Tibial nerve (tissue), 4 donors: ENCODE data around the gene ZNF454. TPM values are rescaled to one million over a fixed set of nuclear protein-coding genes. Genes with fewer than 3 reads are reported as not detected.

Source experiments
- DNase-seq, 2 donors: peaks; one replicate each; pipeline ENCODE4 v3.0.0-alpha.2; 2019; ENCODE audit warnings: low spot score in 2 of 2
- H3K27ac ChIP-seq, 4 donors: fragments of 200-600 bp; sonication (generic) in 3 of 4; one replicate each; pipeline ENCODE4 v1.5.1; 2017 to 2019; ENCODE audit warnings: mild to moderate bottlenecking in 1 of 4
- H3K27me3 ChIP-seq, 2 donors: fragments of 200-600 bp; sonication (generic) in 1 of 2; one replicate each; pipeline versions ENCODE4 v1.5.1 to v1.6.0; 2017 to 2019
- H3K36me3 ChIP-seq, 3 donors: fragments of 200-600 bp; sonication (generic); one replicate each; pipeline ENCODE4 v1.5.1; 2018 to 2019
- H3K4me1 ChIP-seq, 4 donors: fragments of 200-600 bp; sonication (generic) in 3 of 4; one replicate each; pipeline ENCODE4 v1.5.1; 2017 to 2019
- H3K4me3 ChIP-seq, 4 donors: fragments of 200-600 bp; sonication (generic) in 3 of 4; one replicate each; pipeline ENCODE4 v1.5.1; 2017 to 2019; ENCODE audit warnings: mild to moderate bottlenecking in 1 of 4, moderate library complexity in 1 of 4
- H3K9me3 ChIP-seq, 4 donors: fragments of 200-600 bp; sonication (generic) in 3 of 4; one replicate each; pipeline ENCODE4 v1.5.1; 2017 to 2019
- EP300 ChIP-seq, 2 donors: sonication (generic); formaldehyde crosslinking; IDR thresholded peaks; one replicate each; pipeline ENCODE4 v1.6.1; 2017; ENCODE audit warnings: antibody characterized with exemption in 2 of 2, mild to moderate bottlenecking in 1 of 2
- POLR2A ChIP-seq, 2 donors: fragments of 450-650 bp; IDR thresholded peaks; one replicate each; pipeline ENCODE4 v1.6.1; 2017; ENCODE audit warnings: antibody characterized with exemption in 2 of 2, mild to moderate bottlenecking in 2 of 2, moderate library complexity in 2 of 2
- WGBS, 2 donors: methylation state at CpG; one replicate each; pipeline ENCODE4 v1.1.5; 2018; 5-methylcytosine and 5-hydroxymethylcytosine counted together
- total RNA-seq, 4 donors: library from RNA; depleted of rRNA; stranded (reverse); fragments of >200 nt; gene quantifications; one replicate each; pipeline ENCODE4 v1.1.0, GENCODE V29; 2016
- TF ChIP-seq, protein P1 (sequence below), 5 experiments: fragments of 200-600 bp in 3 of 5; fragments of 450-650 bp in 2 of 5; sonication (generic) in 3 of 5; IDR thresholded peaks; one replicate each; pipeline ENCODE4 v1.5.1; 2016 to 2019; ENCODE audit warnings: antibody characterized with exemption in 5 of 5, mild to moderate bottlenecking in 3 of 5, moderate library complexity in 2 of 5

Gene ZNF454
- total RNA-seq, result 1 to 10 TPM; 3.1 to 7.5 (median 4.9) TPM

DNA sequence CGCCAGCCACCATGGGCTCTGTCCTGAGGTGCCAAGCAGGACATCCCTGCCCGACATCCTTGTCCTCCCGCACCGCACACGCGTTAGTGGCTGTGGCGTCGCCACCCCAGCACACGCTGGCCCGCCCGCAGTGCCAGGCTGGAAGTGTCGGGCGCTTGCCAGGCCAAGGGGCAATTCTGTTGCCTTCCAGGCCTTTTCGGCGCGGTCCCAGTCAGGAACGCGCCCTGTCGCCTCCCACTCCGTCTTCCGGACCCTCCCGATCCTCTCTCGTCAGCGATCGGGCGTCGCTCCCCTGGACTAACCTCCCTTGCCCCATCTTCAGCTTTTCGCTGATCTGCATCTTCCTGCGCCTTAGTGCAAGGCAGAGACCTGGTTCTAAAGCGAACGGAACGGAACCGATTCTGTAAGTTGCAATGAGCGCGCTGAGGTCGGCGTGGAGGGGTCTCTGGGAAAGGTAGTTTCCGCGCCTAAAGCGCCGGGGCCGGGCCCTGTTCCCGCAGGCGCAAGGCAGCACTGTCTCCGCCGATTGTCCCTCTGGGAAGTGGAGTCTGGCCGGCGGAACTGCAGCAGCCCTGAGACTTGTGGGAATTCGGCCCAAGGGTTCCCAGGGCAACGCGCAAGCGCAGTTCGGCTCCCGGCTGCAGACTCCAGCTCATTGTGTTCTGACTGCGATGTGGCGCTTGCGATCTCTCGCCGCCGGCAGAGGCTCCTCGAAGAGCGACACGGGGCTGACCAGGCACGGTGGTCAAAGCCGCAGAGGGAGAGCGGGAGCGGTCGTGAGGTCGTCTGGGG lies at the start of gene ZNF454:
Gene ZNF454, plus strand, starts transcription at position 630 of the 792 bp plus-strand sequence. CDS start 1,594 bp downstream, outside the sequence.
- Histone ChIP-seq H3K4me3 (peak within 1 kb of the TSS; percentile 53 to 68 (median 61)), H3K9me3 (peaks cover 0 to 84% (median 24%) of the 10 kb centered on the region in 4 donors), H3K36me3 (peaks cover 0 to 70% (median 0%) of the 10 kb centered on the region in 3 donors)

DNA sequence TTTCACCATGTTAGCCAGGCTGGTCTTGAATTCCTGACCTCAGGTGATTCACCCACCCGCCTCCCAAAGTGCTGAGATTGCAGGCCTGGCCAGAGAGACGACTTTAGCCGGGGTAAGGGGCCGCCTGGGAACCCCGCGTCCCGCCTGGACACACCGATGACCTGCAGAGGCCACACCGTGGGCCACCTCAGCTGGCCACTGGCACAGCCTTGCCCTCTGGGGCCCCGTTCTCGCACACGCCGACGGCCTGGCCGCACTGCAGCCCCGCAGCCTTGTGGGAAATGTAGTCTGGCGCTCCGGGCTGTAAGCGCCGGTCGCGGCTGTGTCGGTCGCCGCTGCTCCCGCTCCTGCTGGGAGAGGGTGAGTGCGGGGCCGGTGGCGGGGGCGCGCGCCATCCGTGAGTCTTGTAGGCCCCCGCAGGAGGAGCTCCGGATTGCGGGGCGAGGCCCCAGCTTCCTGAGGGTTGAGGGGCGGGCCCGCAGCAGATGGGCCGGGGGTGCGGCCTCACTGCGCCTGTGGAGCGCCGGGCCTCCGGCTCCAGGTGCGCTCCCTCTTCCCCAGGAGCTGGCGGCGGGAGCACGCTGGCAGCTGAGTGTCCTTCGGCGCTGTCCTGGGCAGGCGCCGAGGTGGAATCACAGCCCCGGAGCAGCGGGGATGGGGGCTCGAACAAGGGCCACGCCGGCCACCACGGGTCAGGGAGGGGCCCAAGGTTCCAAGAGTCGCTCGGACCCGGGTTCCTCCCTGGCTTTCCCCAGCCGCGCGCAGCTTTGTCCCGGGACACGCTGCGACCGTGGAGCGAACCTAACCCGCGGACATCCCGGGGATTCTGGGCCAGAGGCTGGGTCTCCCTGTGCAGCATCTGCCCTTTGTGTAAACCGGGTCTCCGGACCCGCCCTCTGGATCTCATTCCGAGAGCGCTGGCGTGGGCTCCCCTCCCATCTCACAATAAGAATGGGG lies 45.1 kb upstream of the ZNF454 start, which contains the start of gene ZFP2:
Gene ZFP2, plus strand, starts transcription at position 299 of the 957 bp plus-strand sequence. CDS start 35,401 bp downstream, outside the sequence.
- H3K4me3 ChIP-seq, result peak within 1 kb of the TSS; percentile 59 to 88 (median 76)
- TF ChIP-seq, protein P1, sequence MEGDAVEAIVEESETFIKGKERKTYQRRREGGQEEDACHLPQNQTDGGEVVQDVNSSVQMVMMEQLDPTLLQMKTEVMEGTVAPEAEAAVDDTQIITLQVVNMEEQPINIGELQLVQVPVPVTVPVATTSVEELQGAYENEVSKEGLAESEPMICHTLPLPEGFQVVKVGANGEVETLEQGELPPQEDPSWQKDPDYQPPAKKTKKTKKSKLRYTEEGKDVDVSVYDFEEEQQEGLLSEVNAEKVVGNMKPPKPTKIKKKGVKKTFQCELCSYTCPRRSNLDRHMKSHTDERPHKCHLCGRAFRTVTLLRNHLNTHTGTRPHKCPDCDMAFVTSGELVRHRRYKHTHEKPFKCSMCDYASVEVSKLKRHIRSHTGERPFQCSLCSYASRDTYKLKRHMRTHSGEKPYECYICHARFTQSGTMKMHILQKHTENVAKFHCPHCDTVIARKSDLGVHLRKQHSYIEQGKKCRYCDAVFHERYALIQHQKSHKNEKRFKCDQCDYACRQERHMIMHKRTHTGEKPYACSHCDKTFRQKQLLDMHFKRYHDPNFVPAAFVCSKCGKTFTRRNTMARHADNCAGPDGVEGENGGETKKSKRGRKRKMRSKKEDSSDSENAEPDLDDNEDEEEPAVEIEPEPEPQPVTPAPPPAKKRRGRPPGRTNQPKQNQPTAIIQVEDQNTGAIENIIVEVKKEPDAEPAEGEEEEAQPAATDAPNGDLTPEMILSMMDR (IDR thresholded peaks at IDR 0.05), result no peak
- TF ChIP-seq POLR2A (IDR thresholded peaks at IDR 0.05), result no peak
- TF ChIP-seq EP300 (IDR thresholded peaks at IDR 0.05), result peak in 1 of 2 donors; percentile 40
- peaks cover 0 to 10% (median 0%) of the 10 kb centered on the region in 4 donors for H3K4me1 ChIP-seq
- peak within 1 kb of the TSS in 3 of 4 donors; percentile 17 to 82 (median 77) for H3K27ac ChIP-seq
- H3K27me3 ChIP-seq, result no peaks in the 10 kb centered on the region
- peaks cover 0 to 25% (median 0%) of the 10 kb centered on the region in 4 donors for H3K9me3 ChIP-seq
- peak in 1 of 2 donors; percentile 8 for DNase-seq
- H3K36me3 ChIP-seq, result peaks cover 0 to 25% (median 0%) of the 10 kb centered on the region in 3 donors
- WGBS, 2 donors, result 3% methylated on average over 33 to 43 of the region's 79 CpGs

More for the DNA sequence above, at the start of gene ZNF454:
- Histone ChIP-seq H3K27ac (peak within 1 kb of the TSS in 3 of 4 donors; percentile 40 to 77 (median 74)), H3K4me1 (peaks cover 0 to 14% (median 0%) of the 10 kb centered on the region in 4 donors), H3K27me3 (no peaks in the 10 kb centered on the region)
- 4 to 5% methylated on average over 43 to 63 of the region's 69 CpGs for WGBS, 2 donors
- peak; percentile 62 to 67 for DNase-seq
- TF ChIP-seq EP300 (IDR thresholded peaks at IDR 0.05) (peak in 1 of 2 donors; percentile 82), POLR2A (IDR thresholded peaks at IDR 0.05) (peak in 1 of 2 donors; percentile 23)
- TF ChIP-seq, protein P1 (IDR thresholded peaks at IDR 0.05), result no peak

DNA sequence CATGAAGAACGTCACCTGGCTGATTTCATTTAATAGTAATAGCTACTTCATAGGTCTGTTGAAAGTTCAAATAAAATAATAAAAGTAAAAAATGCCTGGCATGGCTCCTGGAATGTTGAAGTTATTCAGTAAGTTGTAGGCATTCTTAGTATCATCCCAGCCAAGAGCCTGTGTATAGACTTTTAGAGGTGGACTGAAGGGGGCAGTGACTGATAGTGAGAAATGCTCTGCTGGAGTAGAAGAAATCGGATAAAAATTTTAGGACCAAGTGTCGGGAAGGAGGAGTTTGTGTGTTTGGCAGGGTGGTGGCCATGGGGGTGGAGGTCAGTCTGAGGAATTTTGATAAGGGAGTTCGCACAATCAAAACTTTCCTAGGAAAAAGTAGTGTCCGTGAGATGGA lies 41.7 kb upstream of the ZNF454 start:
- WGBS, 2 donors, result 57 to 74% methylated on average over 5 of the region's 5 CpGs
- TF ChIP-seq, protein P1 (IDR thresholded peaks at IDR 0.05), result no peak
- TF ChIP-seq EP300 (IDR thresholded peaks at IDR 0.05) (no peak), POLR2A (IDR thresholded peaks at IDR 0.05) (no peak)

DNA sequence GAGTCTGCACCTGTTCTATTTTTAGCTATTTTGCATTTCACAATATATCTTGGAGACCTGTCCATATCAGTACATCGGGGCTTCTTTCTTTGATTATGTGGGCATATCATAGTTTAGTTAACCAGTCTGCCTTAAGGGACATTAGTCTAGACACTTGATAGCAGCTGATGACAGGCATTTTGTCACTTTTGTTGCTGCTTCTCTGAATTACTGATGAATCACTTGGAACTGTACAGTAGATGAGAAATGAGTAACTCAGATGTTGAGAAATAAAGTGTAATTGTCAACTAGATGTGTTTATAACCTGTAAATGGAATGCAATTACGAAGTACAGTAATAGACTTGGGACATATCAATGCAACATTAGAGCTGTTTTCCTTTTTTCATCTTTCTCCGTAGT lies 38.1 kb upstream of the ZNF454 start:
- Histone ChIP-seq H3K27me3 (no peaks in the 10 kb centered on the region), H3K27ac (no peak overlapping the region), H3K36me3 (peaks cover 0 to 70% (median 0%) of the 10 kb centered on the region in 3 donors), H3K4me1 (no peaks in the 10 kb centered on the region), H3K9me3 (peaks cover 0 to 59% (median 14%) of the 10 kb centered on the region in 4 donors), H3K4me3 (no peak overlapping the region)
- 76 to 97% methylated on average over 3 of the region's 3 CpGs for WGBS, 2 donors
- DNase-seq, result no peak
- TF ChIP-seq POLR2A (IDR thresholded peaks at IDR 0.05) (no peak), EP300 (IDR thresholded peaks at IDR 0.05) (no peak)
- TF ChIP-seq, protein P1 (IDR thresholded peaks at IDR 0.05), result no peak

More for the DNA sequence above, 41.7 kb upstream of the ZNF454 start:
- Histone ChIP-seq H3K27ac (no peak overlapping the region), H3K9me3 (peaks cover 0 to 37% (median 12%) of the 10 kb centered on the region in 4 donors), H3K36me3 (peaks cover 0 to 50% (median 0%) of the 10 kb centered on the region in 3 donors), H3K27me3 (no peaks in the 10 kb centered on the region), H3K4me3 (no peak overlapping the region), H3K4me1 (peaks cover 0 to 10% (median 0%) of the 10 kb centered on the region in 4 donors)
- no peak for DNase-seq
